Liver (tissue), 9 donors: ENCODE results near the gene GUCY1A2. TPM values are rescaled to one million over a fixed set of nuclear protein-coding genes. Genes with fewer than 3 reads are reported as not detected.

Experiments
- DNase-seq: peaks from one replicate; pipeline ENCODE4 v3.0.0-alpha.2; 2017; ENCODE audit warnings: low spot score
- H3K27ac ChIP-seq, 2 donors: one replicate each; pipeline ENCODE4 v1.7.0; 2013; ENCODE audit warnings: inconsistent platforms in 2 of 2, low read length in 2 of 2, control low read depth in 1 of 2, low read depth in 1 of 2, mild to moderate bottlenecking in 1 of 2
- H3K27me3 ChIP-seq, 4 donors: one replicate each; pipeline versions ENCODE4 v1.6.1 to v1.7.0; 2013; ENCODE audit warnings: low read length in 3 of 4, inconsistent platforms in 1 of 4, mild to moderate bottlenecking in 1 of 4, moderate library complexity in 1 of 4; ENCODE audit not compliant: control insufficient read depth in 4 of 4, insufficient read depth in 4 of 4
- H3K36me3 ChIP-seq, 4 donors: one replicate each; pipeline versions ENCODE4 v1.6.1 to v1.7.0; 2013; ENCODE audit warnings: low read length in 3 of 4, mild to moderate bottlenecking in 3 of 4, low read depth in 1 of 4, moderate library complexity in 1 of 4; ENCODE audit not compliant: control insufficient read depth in 4 of 4, insufficient read depth in 3 of 4
- H3K4me1 ChIP-seq, 4 donors: one replicate each; pipeline versions ENCODE4 v1.6.1 to v1.7.0; 2013; ENCODE audit warnings: low read length in 3 of 4, mild to moderate bottlenecking in 3 of 4, moderate library complexity in 1 of 4; ENCODE audit not compliant: control insufficient read depth in 4 of 4, insufficient read depth in 4 of 4
- H3K4me3 ChIP-seq, 3 donors: one replicate each; pipeline versions ENCODE4 v1.6.1 to v1.7.0; 2013; ENCODE audit warnings: low read length in 3 of 3, control low read depth in 1 of 3, low read depth in 1 of 3, mild to moderate bottlenecking in 1 of 3
- H3K9ac ChIP-seq, 2 donors: one replicate each; pipeline ENCODE4 v1.7.0; 2013; ENCODE audit warnings: low read length in 2 of 2, mild to moderate bottlenecking in 2 of 2, moderate library complexity in 2 of 2, control low read depth in 1 of 2, low read depth in 1 of 2
- H3K9me3 ChIP-seq, 4 donors: one replicate each; pipeline versions ENCODE4 v1.6.1 to v1.7.0; 2013; ENCODE audit warnings: low read length in 3 of 4; ENCODE audit not compliant: control insufficient read depth in 4 of 4
- EGR1 ChIP-seq, 2 donors: IDR thresholded peaks; 2 replicates each; pipeline ENCODE4 v1.6.1; 2016 to 2018; ENCODE audit warnings: antibody characterized with exemption in 2 of 2, low read depth in 2 of 2
- FOXA2 ChIP-seq: IDR thresholded peaks from 2 replicates; pipeline ENCODE4 v1.6.1; 2016; ENCODE audit warnings: antibody characterized with exemption
- GABPA ChIP-seq, 2 donors: IDR thresholded peaks in 1 of 2; conservative IDR thresholded peaks in 1 of 2; 2 replicates each; pipeline ENCODE4 v1.6.1; 2016; ENCODE audit warnings: antibody characterized with exemption in 2 of 2, mild to moderate bottlenecking in 1 of 2, moderate library complexity in 1 of 2
- HNF4G ChIP-seq: IDR thresholded peaks from 2 replicates; pipeline ENCODE4 v1.6.1; 2016; ENCODE audit warnings: antibody characterized with exemption
- JUND ChIP-seq, 2 donors: IDR thresholded peaks; 2 replicates each; pipeline ENCODE4 v1.6.1; 2016; ENCODE audit warnings: antibody characterized with exemption in 2 of 2
- RAD21 ChIP-seq, 2 donors: IDR thresholded peaks; 2 replicates each; pipeline ENCODE4 v1.6.1; 2016; ENCODE audit warnings: antibody characterized with exemption in 2 of 2, mild to moderate bottlenecking in 2 of 2
- RXRA ChIP-seq, 2 donors: IDR thresholded peaks; 2 replicates each; pipeline ENCODE4 v1.6.1; 2017 to 2018; ENCODE audit warnings: antibody characterized with exemption in 2 of 2, mild to moderate bottlenecking in 1 of 2
- SP1 ChIP-seq: IDR thresholded peaks from 2 replicates; pipeline ENCODE4 v1.6.1; 2018; ENCODE audit warnings: antibody characterized with exemption, mild to moderate bottlenecking
- TAF1 ChIP-seq: conservative IDR thresholded peaks from 2 replicates; pipeline ENCODE4 v1.6.1; 2016; ENCODE audit warnings: antibody characterized with exemption, mild to moderate bottlenecking
- YY1 ChIP-seq: IDR thresholded peaks from 2 replicates; pipeline ENCODE4 v1.6.1; 2016; ENCODE audit warnings: antibody characterized with exemption, mild to moderate bottlenecking
- WGBS: extraction: QIAGEN DNeasy Blood & Tissue Kit; methylation state at CpG from one replicate; pipeline ENCODE4 v1.1.7; 2013; 5-methylcytosine and 5-hydroxymethylcytosine counted together
- polyA plus RNA-seq, 2 donors: library from polyadenylated mRNA; stranded (reverse) in 1 of 2; unstranded in 1 of 2; fragments of 200-250 nt in 1 of 2; fragments of >200 nt in 1 of 2; fragmentation: Nextera tagmentation in 1 of 2; extraction: Ambion mirVana in 1 of 2; gene quantifications; one replicate each; pipeline versions ENCODE4 v1.2.1 to v1.2.3, GENCODE V29; 2013 to 2015
- total RNA-seq, 2 donors: library from RNA; depleted of rRNA; stranded (reverse); fragments of >200 nt; gene quantifications; one replicate each; pipeline ENCODE4 v1.2.3, GENCODE V29; 2014
- TF ChIP-seq, protein P1 (sequence below): IDR thresholded peaks from 2 replicates; pipeline ENCODE4 v1.6.1; 2016; ENCODE audit warnings: antibody characterized with exemption
- TF ChIP-seq, protein P2 (sequence below): fragments of 150-350 bp; IDR thresholded peaks from 2 replicates; pipeline ENCODE4 v1.5.1; 2017; ENCODE audit warnings: improper control_type of control experiment, low read depth, low read length; ENCODE audit not compliant: missing input control
- TF ChIP-seq, protein P3 (sequence below): IDR thresholded peaks from 2 replicates; pipeline ENCODE4 v1.6.1; 2016; ENCODE audit warnings: antibody characterized with exemption, mild to moderate bottlenecking
- TF ChIP-seq, protein P4 (sequence below): IDR thresholded peaks from 2 replicates; pipeline ENCODE4 v1.6.1; 2016; ENCODE audit warnings: antibody characterized with exemption
- donor health status: healthy.
- donor health status: healthy.
- donor health status: healthy.
- donor health status: healthy.
- donor health status: healthy.

The GUCY1A2 gene
- total and polyA plus RNA-seq, 4 donors: 0.55 to 4.4 (median 1.7) TPM

DNA sequence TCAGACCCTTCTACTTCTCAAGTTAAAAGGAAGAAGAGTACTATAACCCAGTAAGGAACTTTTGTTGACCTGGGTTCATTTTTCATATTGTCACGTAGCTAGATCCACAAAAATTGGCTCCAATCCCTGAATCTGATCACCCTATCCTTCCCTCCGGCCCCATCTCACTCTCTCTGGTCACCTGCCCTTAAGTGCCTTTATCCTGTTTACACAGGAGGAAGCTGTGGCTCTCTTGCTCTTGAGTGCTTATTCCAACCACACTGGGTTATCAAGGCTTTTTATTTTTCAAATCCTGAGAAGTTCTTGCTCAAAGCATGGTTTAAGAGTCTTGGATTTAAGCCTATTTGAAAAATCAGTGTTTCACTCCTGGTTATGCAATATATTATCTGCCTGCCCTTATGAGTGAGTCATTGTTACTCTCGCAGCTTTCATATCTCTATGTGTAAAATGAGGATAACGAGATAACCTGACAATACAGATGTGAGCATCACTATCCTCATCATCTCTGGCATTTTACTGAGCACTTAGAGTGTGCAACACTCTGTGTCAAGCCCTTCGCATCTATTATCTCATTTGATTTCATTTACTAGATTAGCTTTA, 293.9 kb downstream of the GUCY1A2 start:
- DNase-seq: no peak
- Histone ChIP-seq H3K4me1 (no peaks in the 10 kb centered on the region), H3K27ac (no peak overlapping the region), H3K27me3 (peaks cover 0 to 2% (median 0%) of the 10 kb centered on the region in 4 donors), H3K9me3 (no peaks in the 10 kb centered on the region), H3K36me3 (no peaks in the 10 kb centered on the region), H3K4me3 (no peak overlapping the region), H3K9ac (no peak overlapping the region)
- TF ChIP-seq EGR1 (IDR thresholded peaks at IDR 0.05; ENCODE audit: low read depth in 2 of 2): no peak
- WGBS: 67% methylated on average over 5 of the region's 5 CpGs

DNA sequence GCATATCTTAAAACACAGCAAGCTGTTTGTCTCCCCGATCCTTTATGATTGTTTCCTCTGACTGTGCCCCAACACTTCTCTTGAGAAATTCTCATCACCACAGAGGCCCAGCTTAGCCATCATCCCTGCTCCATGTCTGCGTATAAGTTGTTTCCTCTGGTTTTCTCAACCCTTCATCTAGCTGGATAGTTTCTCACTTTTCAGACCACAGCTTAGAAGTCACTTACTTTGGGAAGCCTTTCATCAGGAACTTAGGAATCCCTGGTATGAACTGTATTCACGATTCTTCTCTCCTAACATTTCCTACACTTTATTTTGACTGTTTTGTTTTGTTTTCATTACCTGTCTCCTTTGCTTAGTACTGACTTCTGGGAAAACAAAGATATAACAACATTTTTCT, 295.2 kb downstream of the GUCY1A2 start:
- H3K4me1 ChIP-seq: no peaks in the 10 kb centered on the region
- no peak overlapping the region for H3K4me3 ChIP-seq
- H3K27me3 ChIP-seq: peaks cover 0 to 2% (median 0%) of the 10 kb centered on the region in 4 donors
- no peak for DNase-seq
- TF ChIP-seq TAF1: no peak
- TF ChIP-seq RXRA (IDR thresholded peaks at IDR 0.05): no peak
- TF ChIP-seq FOXA2: no peak
- no peak for TF ChIP-seq JUND (IDR thresholded peaks at IDR 0.05)
- TF ChIP-seq SP1: no peak
- TF ChIP-seq GABPA (IDR thresholded peaks at IDR 0.05 in 1 of 2, conservative IDR thresholded peaks at IDR 0.05 in 1 of 2): no peak
- TF ChIP-seq HNF4G: no peak
- TF ChIP-seq, protein P1, sequence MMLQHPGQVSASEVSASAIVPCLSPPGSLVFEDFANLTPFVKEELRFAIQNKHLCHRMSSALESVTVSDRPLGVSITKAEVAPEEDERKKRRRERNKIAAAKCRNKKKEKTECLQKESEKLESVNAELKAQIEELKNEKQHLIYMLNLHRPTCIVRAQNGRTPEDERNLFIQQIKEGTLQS: no peak
- no peak for TF ChIP-seq RAD21 (IDR thresholded peaks at IDR 0.05)
- TF ChIP-seq, protein P2, sequence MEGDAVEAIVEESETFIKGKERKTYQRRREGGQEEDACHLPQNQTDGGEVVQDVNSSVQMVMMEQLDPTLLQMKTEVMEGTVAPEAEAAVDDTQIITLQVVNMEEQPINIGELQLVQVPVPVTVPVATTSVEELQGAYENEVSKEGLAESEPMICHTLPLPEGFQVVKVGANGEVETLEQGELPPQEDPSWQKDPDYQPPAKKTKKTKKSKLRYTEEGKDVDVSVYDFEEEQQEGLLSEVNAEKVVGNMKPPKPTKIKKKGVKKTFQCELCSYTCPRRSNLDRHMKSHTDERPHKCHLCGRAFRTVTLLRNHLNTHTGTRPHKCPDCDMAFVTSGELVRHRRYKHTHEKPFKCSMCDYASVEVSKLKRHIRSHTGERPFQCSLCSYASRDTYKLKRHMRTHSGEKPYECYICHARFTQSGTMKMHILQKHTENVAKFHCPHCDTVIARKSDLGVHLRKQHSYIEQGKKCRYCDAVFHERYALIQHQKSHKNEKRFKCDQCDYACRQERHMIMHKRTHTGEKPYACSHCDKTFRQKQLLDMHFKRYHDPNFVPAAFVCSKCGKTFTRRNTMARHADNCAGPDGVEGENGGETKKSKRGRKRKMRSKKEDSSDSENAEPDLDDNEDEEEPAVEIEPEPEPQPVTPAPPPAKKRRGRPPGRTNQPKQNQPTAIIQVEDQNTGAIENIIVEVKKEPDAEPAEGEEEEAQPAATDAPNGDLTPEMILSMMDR: no peak
- TF ChIP-seq, protein P3, sequence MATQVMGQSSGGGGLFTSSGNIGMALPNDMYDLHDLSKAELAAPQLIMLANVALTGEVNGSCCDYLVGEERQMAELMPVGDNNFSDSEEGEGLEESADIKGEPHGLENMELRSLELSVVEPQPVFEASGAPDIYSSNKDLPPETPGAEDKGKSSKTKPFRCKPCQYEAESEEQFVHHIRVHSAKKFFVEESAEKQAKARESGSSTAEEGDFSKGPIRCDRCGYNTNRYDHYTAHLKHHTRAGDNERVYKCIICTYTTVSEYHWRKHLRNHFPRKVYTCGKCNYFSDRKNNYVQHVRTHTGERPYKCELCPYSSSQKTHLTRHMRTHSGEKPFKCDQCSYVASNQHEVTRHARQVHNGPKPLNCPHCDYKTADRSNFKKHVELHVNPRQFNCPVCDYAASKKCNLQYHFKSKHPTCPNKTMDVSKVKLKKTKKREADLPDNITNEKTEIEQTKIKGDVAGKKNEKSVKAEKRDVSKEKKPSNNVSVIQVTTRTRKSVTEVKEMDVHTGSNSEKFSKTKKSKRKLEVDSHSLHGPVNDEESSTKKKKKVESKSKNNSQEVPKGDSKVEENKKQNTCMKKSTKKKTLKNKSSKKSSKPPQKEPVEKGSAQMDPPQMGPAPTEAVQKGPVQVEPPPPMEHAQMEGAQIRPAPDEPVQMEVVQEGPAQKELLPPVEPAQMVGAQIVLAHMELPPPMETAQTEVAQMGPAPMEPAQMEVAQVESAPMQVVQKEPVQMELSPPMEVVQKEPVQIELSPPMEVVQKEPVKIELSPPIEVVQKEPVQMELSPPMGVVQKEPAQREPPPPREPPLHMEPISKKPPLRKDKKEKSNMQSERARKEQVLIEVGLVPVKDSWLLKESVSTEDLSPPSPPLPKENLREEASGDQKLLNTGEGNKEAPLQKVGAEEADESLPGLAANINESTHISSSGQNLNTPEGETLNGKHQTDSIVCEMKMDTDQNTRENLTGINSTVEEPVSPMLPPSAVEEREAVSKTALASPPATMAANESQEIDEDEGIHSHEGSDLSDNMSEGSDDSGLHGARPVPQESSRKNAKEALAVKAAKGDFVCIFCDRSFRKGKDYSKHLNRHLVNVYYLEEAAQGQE: no peak
- no peak for TF ChIP-seq YY1
- TF ChIP-seq, protein P4, sequence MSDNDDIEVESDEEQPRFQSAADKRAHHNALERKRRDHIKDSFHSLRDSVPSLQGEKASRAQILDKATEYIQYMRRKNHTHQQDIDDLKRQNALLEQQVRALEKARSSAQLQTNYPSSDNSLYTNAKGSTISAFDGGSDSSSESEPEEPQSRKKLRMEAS: no peak
- no peak for TF ChIP-seq EGR1 (IDR thresholded peaks at IDR 0.05; ENCODE audit: low read depth in 2 of 2)
- no peak overlapping the region for H3K27ac ChIP-seq
- H3K9me3 ChIP-seq: no peaks in the 10 kb centered on the region
- H3K36me3 ChIP-seq: no peaks in the 10 kb centered on the region
- 72% methylated on average over 3 of the region's 3 CpGs for WGBS
- H3K9ac ChIP-seq: no peak overlapping the region
